Left lung (tissue), 10 donors: Measurements from ENCODE around the gene SCYGR5. TPM values are rescaled to one million over a fixed set of nuclear protein-coding genes. Genes with fewer than 3 reads are reported as not detected.

Experiments
- ATAC-seq: fragments of 200-7000 bp; cut with Tn5 transposase; one replicate; pipeline ENCODE4 v1.9.1; 2020; ENCODE audit warnings: moderate library complexity
- DNase-seq, 4 donors: peaks; one replicate each; pipeline ENCODE4 v3.0.0-alpha.2; 2013 to 2020
- H3K27ac ChIP-seq, 2 donors: fragments of 200-600 bp; sonication (generic) in 1 of 2; one replicate each; pipeline versions ENCODE4 v1.5.0 to v1.8.0; 2020 to 2021
- H3K27me3 ChIP-seq, 2 donors: fragments of 200-600 bp; sonication (generic) in 1 of 2; one replicate each; pipeline versions ENCODE4 v1.5.0 to v1.8.0; 2020 to 2021
- H3K36me3 ChIP-seq, 2 donors: fragments of 200-600 bp; sonication (generic) in 1 of 2; one replicate each; pipeline versions ENCODE4 v1.5.0 to v1.8.0; 2020 to 2021
- H3K4me1 ChIP-seq, 2 donors: fragments of 200-600 bp; one replicate each; pipeline ENCODE4 v1.8.0; 2021
- H3K4me3 ChIP-seq, 2 donors: fragments of 200-600 bp; sonication (generic) in 1 of 2; one replicate each; pipeline versions ENCODE4 v1.5.0 to v1.8.0; 2020 to 2021; ENCODE audit warnings: mild to moderate bottlenecking in 1 of 2
- H3K9me3 ChIP-seq, 2 donors: fragments of 200-600 bp; sonication (generic) in 1 of 2; one replicate each; pipeline versions ENCODE4 v1.5.0 to v1.8.0; 2020 to 2021
- CTCF ChIP-seq, 2 donors: fragments of 200-600 bp; sonication (generic) in 1 of 2; IDR thresholded peaks; one replicate each; pipeline versions ENCODE4 v1.5.0 to v1.8.0; 2021; ENCODE audit warnings: antibody characterized with exemption in 2 of 2
- intact Hi-C, 2 donors: fragments of 100-400 bp; cut with DNase I; formaldehyde crosslinking; loops; one replicate each; pipeline versions ENCODE4 v1.11.2 to v1.14.2; 2022
- polyA plus RNA-seq, 6 donors: library from polyadenylated mRNA; unstranded; fragments of 120-200 nt; gene quantifications; one replicate each; pipeline ENCODE4 v1.2.1, GENCODE V29; 2013; ENCODE audit not compliant: insufficient read length in 6 of 6
- total RNA-seq, 2 donors: library from RNA; stranded (reverse); fragmentation: NEBNext Ultra II Directional; extraction: Animal tissue kit (Norgen Biotek cat#: 25700); gene quantifications; one replicate each; pipeline ENCODE4 v1.2.1, GENCODE V29; 2021
- donor health status: DM: no; HTN: yes; CAD: no.
- donor health status: DM: no; HTN: no; CAD: no.

The SCYGR5 gene
- total and polyA plus RNA-seq, 8 donors: not detected

GRCh38 chr2:227696990-227697679 is 30.5 kb downstream of the SCYGR5 start:
- H3K36me3 ChIP-seq: no peaks in the 10 kb centered on the region
- no peaks in the 10 kb centered on the region for H3K4me1 ChIP-seq
- no peak overlapping the region for H3K4me3 ChIP-seq
- no peak for DNase-seq
- intact Hi-C loops: no loop called here
- ATAC-seq: no peak
- no peak for TF ChIP-seq CTCF (IDR thresholded peaks at IDR 0.05)
- H3K27me3 ChIP-seq: no peaks in the 10 kb centered on the region
- no peak overlapping the region for H3K27ac ChIP-seq
- H3K9me3 ChIP-seq: no peaks in the 10 kb centered on the region

- no peak for DNase-seq
- no peak for TF ChIP-seq CTCF (IDR thresholded peaks at IDR 0.05)
- Histone ChIP-seq H3K27ac (no peak overlapping the region), H3K4me1 (peaks cover 0 to 5% of the 10 kb centered on the region in 2 donors), H3K9me3 (no peaks in the 10 kb centered on the region), H3K36me3 (no peaks in the 10 kb centered on the region), H3K27me3 (no peaks in the 10 kb centered on the region), H3K4me3 (no peak overlapping the region)
- ATAC-seq: no peak
- intact Hi-C loops: no loop called here
Measured at GRCh38 chr2:227701556-227701955, 35.0 kb downstream of the SCYGR5 start.

- H3K9me3 ChIP-seq: no peaks in the 10 kb centered on the region
- no peak for TF ChIP-seq CTCF (IDR thresholded peaks at IDR 0.05)
- no peaks in the 10 kb centered on the region for H3K27me3 ChIP-seq
- intact Hi-C loops: no loop called here
- DNase-seq (peak in 1 of 4 donors; percentile 7), ATAC-seq (peak; percentile 86)
- no peaks in the 10 kb centered on the region for H3K36me3 ChIP-seq
- no peak overlapping the region for H3K4me3 ChIP-seq
- peak overlapping the region; percentile 20 to 63 for H3K27ac ChIP-seq
- H3K4me1 ChIP-seq: peaks cover 0 to 5% of the 10 kb centered on the region in 2 donors
Measured at GRCh38 chr2:227703280-227703732, 36.7 kb downstream of the SCYGR5 start.

GRCh38 chr2:227703961-227704360 is 37.4 kb downstream of the SCYGR5 start:
- ATAC-seq (peak; percentile 80), DNase-seq (no peak)
- peak overlapping the region; percentile 20 to 63 for H3K27ac ChIP-seq
- no peaks in the 10 kb centered on the region for H3K27me3 ChIP-seq
- TF ChIP-seq CTCF (IDR thresholded peaks at IDR 0.05): no peak
- no peak overlapping the region for H3K4me3 ChIP-seq
- no peaks in the 10 kb centered on the region for H3K36me3 ChIP-seq
- H3K4me1 ChIP-seq: peaks cover 0 to 5% of the 10 kb centered on the region in 2 donors
- H3K9me3 ChIP-seq: no peaks in the 10 kb centered on the region
- intact Hi-C loops: no loop called here

GRCh38 chr2:227706859-227707258 is 40.3 kb downstream of the SCYGR5 start:
- intact Hi-C loops: no loop called here
- H3K27me3 ChIP-seq: no peaks in the 10 kb centered on the region
- no peak for DNase-seq
- no peak overlapping the region for H3K4me3 ChIP-seq
- H3K27ac ChIP-seq: no peak overlapping the region
- peaks cover 0 to 5% of the 10 kb centered on the region in 2 donors for H3K4me1 ChIP-seq
- no peaks in the 10 kb centered on the region for H3K9me3 ChIP-seq
- ATAC-seq: no peak
- no peaks in the 10 kb centered on the region for H3K36me3 ChIP-seq
- TF ChIP-seq CTCF (IDR thresholded peaks at IDR 0.05): no peak
